MM.1S (cell line): ENCODE data around the gene TNFSF4.

Source experiments
- DNase-seq: peaks from one replicate; pipeline ENCODE4 v3.0.0-alpha.2; 2015
- H2AFZ ChIP-seq: fragments of 300-600 bp; sonication (generic); 2 replicates; pipeline ENCODE4 v1.6.0; 2016; ENCODE audit warnings: antibody characterized with exemption, low read length
- H3F3A ChIP-seq: fragments of 300-600 bp; sonication (generic); 2 replicates; pipeline ENCODE4 v1.6.1; 2016; ENCODE audit warnings: mild to moderate bottlenecking, antibody characterized with exemption, low read length, moderate library complexity, mixed read lengths; ENCODE audit not compliant: insufficient read depth
- H3K27ac ChIP-seq: fragments of 300-600 bp; sonication (generic); 2 replicates; pipeline ENCODE4 v1.5.1; 2016; ENCODE audit warnings: mild to moderate bottlenecking, low read length
- H3K27me3 ChIP-seq: fragments of 300-600 bp; sonication (generic); replicated peaks from 2 replicates; pipeline ENCODE4 v1.6.0; 2016; ENCODE audit warnings: low read length; ENCODE audit not compliant: insufficient read depth
- H3K36me3 ChIP-seq: fragments of 300-600 bp; sonication (generic); replicated peaks from 2 replicates; pipeline ENCODE4 v1.6.1; 2016; ENCODE audit warnings: mild to moderate bottlenecking, low read length, mixed read lengths; ENCODE audit not compliant: insufficient read depth
- H3K4me1 ChIP-seq: fragments of 300-600 bp; sonication (generic); 2 replicates; pipeline ENCODE4 v1.6.1; 2016; ENCODE audit warnings: low read length, mixed read lengths
- H3K4me2 ChIP-seq: fragments of 300-600 bp; sonication (generic); 2 replicates; pipeline ENCODE4 v1.6.0; 2016; ENCODE audit warnings: low read depth, low read length
- H3K4me3 ChIP-seq: fragments of 300-600 bp; sonication (generic); 2 replicates; pipeline ENCODE4 v1.5.1; 2016; ENCODE audit warnings: low read length, mixed read lengths
- H3K79me2 ChIP-seq: fragments of 300-600 bp; sonication (generic); 2 replicates; pipeline ENCODE4 v1.6.1; 2016; ENCODE audit warnings: mixed run types, low read length, mixed read lengths
- H3K9ac ChIP-seq: fragments of 300-600 bp; sonication (generic); 2 replicates; pipeline ENCODE4 v1.6.1; 2016; ENCODE audit warnings: low read length, mixed read lengths
- H3K9me2 ChIP-seq: fragments of 300-600 bp; sonication (generic); replicated peaks from 2 replicates; pipeline ENCODE4 v1.6.1; 2016; ENCODE audit warnings: mild to moderate bottlenecking, low read length, mixed read lengths; ENCODE audit not compliant: insufficient read depth
- H3K9me3 ChIP-seq: fragments of 300-600 bp; sonication (generic); replicated peaks from 2 replicates; pipeline ENCODE4 v1.6.1; 2016; ENCODE audit warnings: mild to moderate bottlenecking, low read length, mixed read lengths; ENCODE audit not compliant: insufficient read depth
- H4K20me1 ChIP-seq: fragments of 300-600 bp; sonication (generic); 2 replicates; pipeline ENCODE4 v1.6.1; 2016; ENCODE audit warnings: mild to moderate bottlenecking, low read length, moderate library complexity, mixed read lengths; ENCODE audit not compliant: insufficient read depth
- EZH2 ChIP-seq: fragments of 300-600 bp; sonication (generic); optimal IDR thresholded peaks from 2 replicates; pipeline ENCODE3; 2017; ENCODE audit warnings: low read depth, mild to moderate bottlenecking, antibody characterized with exemption, low read length, mixed read lengths
- EZH2phosphoT487 ChIP-seq: fragments of 300-600 bp; sonication (generic); IDR thresholded peaks from 2 replicates; pipeline ENCODE4 v1.6.1; 2018; ENCODE audit warnings: antibody characterized with exemption, low read length
- TF ChIP-seq, protein P1 (sequence below): fragments of 300-600 bp; sonication (generic); IDR thresholded peaks from 2 replicates; pipeline ENCODE4 v1.5.1; 2016; ENCODE audit warnings: antibody characterized with exemption, low read length, mixed read lengths

The TNFSF4 gene

GRCh38 chr1:173150795-173151194 lies 56.3 kb downstream of the TNFSF4 start:
- Histone ChIP-seq H4K20me1 (no peaks in the 10 kb centered on the region), H3K9me2 (no peaks in the 10 kb centered on the region), H3K9me3 (no peaks in the 10 kb centered on the region), H3K27ac (no peak overlapping the region), H3K36me3 (no peaks in the 10 kb centered on the region), H2AFZ (no peak overlapping the region), H3F3A (no peaks in the 10 kb centered on the region), H3K4me3 (no peak overlapping the region), H3K4me1 (no peaks in the 10 kb centered on the region), H3K4me2 (no peak overlapping the region), H3K79me2 (no peaks in the 10 kb centered on the region), H3K27me3 (no peaks in the 10 kb centered on the region), H3K9ac (no peak overlapping the region)
- TF ChIP-seq EZH2phosphoT487 (no peak), EZH2 (no peak)
- TF ChIP-seq, protein P1, sequence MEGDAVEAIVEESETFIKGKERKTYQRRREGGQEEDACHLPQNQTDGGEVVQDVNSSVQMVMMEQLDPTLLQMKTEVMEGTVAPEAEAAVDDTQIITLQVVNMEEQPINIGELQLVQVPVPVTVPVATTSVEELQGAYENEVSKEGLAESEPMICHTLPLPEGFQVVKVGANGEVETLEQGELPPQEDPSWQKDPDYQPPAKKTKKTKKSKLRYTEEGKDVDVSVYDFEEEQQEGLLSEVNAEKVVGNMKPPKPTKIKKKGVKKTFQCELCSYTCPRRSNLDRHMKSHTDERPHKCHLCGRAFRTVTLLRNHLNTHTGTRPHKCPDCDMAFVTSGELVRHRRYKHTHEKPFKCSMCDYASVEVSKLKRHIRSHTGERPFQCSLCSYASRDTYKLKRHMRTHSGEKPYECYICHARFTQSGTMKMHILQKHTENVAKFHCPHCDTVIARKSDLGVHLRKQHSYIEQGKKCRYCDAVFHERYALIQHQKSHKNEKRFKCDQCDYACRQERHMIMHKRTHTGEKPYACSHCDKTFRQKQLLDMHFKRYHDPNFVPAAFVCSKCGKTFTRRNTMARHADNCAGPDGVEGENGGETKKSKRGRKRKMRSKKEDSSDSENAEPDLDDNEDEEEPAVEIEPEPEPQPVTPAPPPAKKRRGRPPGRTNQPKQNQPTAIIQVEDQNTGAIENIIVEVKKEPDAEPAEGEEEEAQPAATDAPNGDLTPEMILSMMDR: no peak
- no peak for DNase-seq

DNA sequence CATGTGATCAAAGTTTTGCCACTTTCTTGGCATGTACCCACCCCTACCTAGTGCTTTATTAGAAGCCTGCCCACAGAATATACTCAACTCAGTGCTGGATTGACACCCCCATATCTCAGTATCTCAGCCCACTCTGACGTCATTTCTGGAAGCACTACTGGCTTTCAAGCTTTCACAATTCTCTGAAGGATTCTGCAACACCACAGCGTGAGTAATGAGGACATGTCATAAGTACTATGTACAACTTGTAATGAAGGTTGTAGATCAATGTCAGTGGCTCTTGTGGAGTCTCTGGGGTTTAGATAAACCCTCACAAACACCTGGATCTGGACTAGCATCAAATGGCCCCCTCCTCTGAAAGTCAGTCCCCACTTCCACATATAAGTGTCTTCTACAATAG lies 57.2 kb downstream of the TNFSF4 start:
- no peak for TF ChIP-seq EZH2
- no peak for TF ChIP-seq EZH2phosphoT487
- TF ChIP-seq, protein P1: no peak
- Histone ChIP-seq H4K20me1 (no peaks in the 10 kb centered on the region), H3K27ac (no peak overlapping the region), H3K4me3 (no peak overlapping the region), H2AFZ (no peak overlapping the region), H3K9ac (no peak overlapping the region), H3K4me2 (no peak overlapping the region), H3K9me3 (no peaks in the 10 kb centered on the region), H3K27me3 (no peaks in the 10 kb centered on the region), H3K36me3 (no peaks in the 10 kb centered on the region), H3K79me2 (no peaks in the 10 kb centered on the region), H3K9me2 (no peaks in the 10 kb centered on the region), H3F3A (no peaks in the 10 kb centered on the region), H3K4me1 (no peaks in the 10 kb centered on the region)
- DNase-seq: no peak

GRCh38 chr1:173148971-173149370 lies 58.2 kb downstream of the TNFSF4 start:
- H3K4me3 ChIP-seq: no peak overlapping the region
- H3K9me2 ChIP-seq: no peaks in the 10 kb centered on the region
- H3K27me3 ChIP-seq: no peaks in the 10 kb centered on the region
- no peak overlapping the region for H3K4me2 ChIP-seq
- H3K4me1 ChIP-seq: no peaks in the 10 kb centered on the region
- no peak for TF ChIP-seq EZH2
- no peak for TF ChIP-seq EZH2phosphoT487
- no peaks in the 10 kb centered on the region for H3F3A ChIP-seq
- no peak overlapping the region for H2AFZ ChIP-seq
- no peaks in the 10 kb centered on the region for H3K36me3 ChIP-seq
- H3K9ac ChIP-seq: no peak overlapping the region
- H4K20me1 ChIP-seq: no peaks in the 10 kb centered on the region
- no peaks in the 10 kb centered on the region for H3K9me3 ChIP-seq
- H3K79me2 ChIP-seq: no peaks in the 10 kb centered on the region
- DNase-seq: no peak
- H3K27ac ChIP-seq: no peak overlapping the region

GRCh38 chr1:173148545-173148944 lies 58.6 kb downstream of the TNFSF4 start:
- Histone ChIP-seq H3K79me2 (no peaks in the 10 kb centered on the region), H3K9me2 (no peaks in the 10 kb centered on the region), H3K9ac (no peak overlapping the region), H2AFZ (no peak overlapping the region), H4K20me1 (no peaks in the 10 kb centered on the region), H3K27ac (no peak overlapping the region), H3K4me1 (no peaks in the 10 kb centered on the region), H3K4me2 (no peak overlapping the region), H3K9me3 (no peaks in the 10 kb centered on the region), H3K27me3 (no peaks in the 10 kb centered on the region), H3K4me3 (no peak overlapping the region), H3K36me3 (no peaks in the 10 kb centered on the region), H3F3A (no peaks in the 10 kb centered on the region)
- TF ChIP-seq, protein P1: no peak
- no peak for DNase-seq
